HG02571 (cell line): ENCODE results near the gene COMMD10.

Experiments
- ATAC-seq: cut with Tn5 transposase; IDR thresholded peaks from one replicate; pipeline ENCODE4 v1.9.1; 2021; ENCODE audit warnings: mild to moderate bottlenecking, moderate library complexity; ENCODE audit not compliant: unreplicated experiment

Gene COMMD10

DNA sequence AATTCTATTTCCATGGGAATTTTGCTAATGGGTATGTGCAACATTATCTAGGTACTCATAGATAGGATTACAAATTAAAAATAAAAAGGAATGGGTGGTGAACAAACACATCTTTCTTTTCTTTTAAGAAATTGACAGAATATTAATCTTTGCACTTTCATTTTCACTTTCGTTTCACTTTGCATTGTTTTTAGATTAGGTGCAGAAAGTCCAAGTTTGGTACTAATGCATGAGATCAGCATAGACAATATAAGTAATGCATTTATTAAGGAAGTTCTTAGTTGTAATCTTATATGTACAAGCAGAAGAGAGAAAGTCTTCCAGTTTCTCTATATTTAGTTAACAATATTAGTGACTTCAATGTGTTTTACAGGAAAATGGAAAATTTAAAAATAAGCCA, 196.5 kb downstream of the COMMD10 start:
- ATAC-seq, result no peak

DNA sequence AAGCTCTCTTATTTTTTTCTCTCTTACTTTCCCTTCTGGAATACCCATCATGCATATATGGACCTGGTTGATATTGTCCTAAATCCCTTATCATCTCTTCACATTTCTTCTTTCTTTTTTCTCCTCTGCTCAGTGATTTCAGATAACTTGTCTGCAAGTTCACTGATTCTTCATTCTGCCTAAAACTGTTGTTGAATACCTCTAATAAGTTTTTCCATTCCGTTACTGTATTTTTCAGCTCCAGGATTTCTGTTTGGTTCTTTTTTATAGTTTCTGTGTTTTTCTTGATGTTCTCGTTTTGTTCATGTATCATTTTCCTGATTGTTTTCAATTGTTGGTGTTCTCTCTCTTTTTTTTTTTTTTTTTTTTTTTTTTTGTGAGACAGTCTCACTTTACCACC, 203.7 kb downstream of the COMMD10 start:
- ATAC-seq, result no peak

DNA sequence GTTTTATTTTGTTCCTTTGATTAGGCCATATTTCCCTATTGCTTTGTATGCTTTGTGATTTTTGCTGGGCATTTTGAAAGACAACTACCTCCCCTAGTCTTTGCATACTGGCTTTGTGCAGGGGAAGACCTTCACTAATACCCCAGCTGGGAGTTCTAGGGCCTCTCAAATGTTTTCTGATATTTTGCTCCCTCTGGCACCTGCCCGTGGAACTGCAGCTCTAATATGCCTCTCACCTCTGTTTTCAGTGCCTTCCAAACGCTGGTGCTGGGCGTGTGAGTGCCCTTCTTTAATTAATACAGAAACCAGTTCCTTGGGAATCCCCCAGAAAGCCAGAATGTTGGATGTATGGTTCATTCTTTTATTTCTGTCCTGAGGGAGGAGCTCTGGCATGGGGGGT, 204.5 kb downstream of the COMMD10 start:
- ATAC-seq, result no peak

DNA sequence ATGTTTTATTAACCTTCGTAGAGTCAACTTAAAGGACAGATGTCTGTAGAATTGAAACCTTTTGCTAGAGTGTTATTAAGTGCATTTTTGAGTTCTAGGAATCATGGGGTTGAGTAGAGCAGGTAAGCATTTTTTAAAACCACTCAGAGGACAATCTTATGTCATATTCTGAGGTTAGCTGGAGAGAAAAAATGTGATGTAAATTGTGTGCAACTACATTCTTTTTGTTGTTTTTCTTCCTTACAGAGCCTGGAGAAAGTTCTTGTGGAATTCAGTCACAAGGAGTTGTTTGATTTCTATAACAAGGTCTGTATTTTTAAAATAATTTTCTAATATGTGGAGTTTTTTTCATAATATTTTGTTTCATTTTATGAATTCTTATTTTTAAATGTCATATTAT, 206.4 kb downstream of the COMMD10 start:
- no peak for ATAC-seq

DNA sequence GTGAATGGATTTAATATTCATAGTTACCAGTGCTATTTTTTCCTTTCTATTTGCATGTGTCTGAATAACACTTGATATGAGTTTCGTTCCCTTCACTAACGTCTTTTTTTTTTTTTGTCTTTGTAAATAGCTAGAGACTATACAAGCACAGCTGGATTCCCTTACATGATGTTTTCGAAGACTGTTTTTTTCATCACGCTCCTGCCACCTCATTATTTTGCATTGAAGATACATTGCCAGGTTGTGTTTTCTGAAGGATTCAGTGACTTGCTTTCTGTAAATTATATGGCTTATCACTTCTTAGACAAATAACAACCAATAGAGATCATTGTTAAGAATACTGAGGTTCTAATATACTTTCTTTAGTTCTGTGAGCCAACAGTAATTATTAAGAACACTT, 207.5 kb downstream of the COMMD10 start:
- no peak for ATAC-seq

DNA sequence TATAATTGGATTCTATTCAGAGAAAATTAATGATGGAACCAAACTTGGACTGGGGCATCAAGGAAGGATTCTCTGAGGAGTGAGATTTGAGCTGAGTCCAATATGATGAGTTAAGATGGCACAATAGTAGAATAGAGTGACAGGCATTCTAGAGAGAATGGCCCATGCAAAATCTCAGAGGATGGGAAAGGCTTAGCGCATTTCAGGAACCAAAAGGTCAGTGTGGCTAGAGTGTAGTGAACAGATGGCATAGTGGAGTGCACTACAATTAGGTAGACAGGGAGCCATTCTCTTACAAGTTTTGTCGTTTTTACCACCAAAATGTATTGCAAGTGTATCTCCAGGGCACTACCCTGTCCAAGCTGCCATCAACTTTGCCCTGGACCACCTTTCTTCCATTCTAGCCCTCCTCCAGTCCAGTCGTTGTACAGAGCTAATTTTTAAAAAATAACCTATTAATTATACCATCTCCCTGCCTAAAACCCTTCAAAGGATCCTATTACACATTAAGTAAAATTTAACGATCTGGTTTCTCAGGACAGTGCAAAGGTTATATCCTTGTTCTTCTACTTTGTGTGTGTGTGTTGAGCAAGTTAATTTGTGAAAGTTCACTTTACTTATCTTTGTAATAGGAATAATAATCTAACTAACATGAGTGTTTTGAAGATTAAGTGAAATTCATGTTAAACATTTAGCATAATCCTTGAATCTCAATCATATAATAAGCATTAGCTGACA, 211.7 kb downstream of the COMMD10 start:
- no peak for ATAC-seq

DNA sequence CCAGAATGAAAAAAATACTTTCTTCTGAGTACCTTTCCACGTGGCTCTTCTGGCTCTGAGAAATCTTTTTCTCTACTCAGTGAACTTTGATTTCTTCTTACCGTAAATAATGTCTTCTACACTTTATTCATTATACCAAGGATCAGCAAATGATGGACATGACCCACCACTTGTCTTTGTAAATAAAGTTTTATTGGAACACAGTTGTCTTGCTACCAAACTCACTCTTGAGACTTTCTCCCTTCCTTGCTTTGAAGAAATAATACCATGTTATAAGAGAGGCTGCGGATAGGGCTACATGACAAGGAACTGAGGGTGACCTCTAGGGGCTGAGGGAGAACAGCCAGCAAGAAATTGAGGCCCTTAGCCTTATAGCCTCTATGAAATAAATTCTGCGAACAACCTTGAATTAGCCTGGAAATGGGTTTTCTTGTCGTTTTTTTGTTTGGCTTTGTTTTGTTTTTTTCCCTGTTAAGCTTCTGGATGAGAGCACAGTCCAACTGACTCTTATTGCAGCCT, 212.5 kb downstream of the COMMD10 start:
- no peak for ATAC-seq

DNA sequence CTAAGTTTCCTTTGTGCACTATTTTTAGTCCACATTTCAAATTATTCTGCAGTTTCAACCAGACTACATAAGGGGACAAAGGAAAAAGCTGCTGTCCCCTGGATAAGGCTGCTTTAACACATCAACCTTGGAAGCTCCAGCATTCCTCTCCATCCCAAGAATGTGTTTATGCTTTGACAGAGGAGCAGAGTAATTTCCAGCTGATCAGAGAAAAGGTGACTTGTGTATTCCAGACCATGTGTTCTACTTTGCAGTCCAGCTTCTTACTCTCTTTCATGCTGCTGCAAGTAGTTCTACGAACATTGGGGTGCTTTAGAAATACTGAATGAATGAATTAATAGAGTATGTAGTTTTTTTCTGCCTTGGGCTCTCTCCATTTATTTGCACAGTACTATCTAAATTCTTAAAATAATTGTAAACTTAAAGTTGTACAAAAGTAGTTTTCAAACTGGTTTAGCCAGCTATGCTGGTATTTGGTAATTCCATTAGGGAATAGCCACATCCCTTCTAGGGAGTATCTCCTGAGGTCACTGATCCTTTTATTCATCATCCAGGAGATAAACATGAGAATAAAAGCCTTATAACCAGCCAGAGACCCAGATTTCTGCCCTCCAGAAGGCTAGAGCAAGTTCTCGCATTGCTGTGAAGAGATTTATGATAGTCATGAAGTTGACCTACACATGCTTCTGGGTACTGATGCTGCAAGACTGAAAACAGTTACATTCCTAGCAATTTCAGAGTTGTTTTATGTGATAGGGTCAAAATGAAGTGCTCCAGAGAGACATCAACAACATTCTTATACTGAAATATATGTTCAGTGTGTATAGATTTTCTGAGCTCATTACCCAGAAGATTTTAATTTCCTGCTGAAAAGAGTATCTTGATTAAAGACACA, 215.2 kb downstream of the COMMD10 start:
- no peak for ATAC-seq

DNA sequence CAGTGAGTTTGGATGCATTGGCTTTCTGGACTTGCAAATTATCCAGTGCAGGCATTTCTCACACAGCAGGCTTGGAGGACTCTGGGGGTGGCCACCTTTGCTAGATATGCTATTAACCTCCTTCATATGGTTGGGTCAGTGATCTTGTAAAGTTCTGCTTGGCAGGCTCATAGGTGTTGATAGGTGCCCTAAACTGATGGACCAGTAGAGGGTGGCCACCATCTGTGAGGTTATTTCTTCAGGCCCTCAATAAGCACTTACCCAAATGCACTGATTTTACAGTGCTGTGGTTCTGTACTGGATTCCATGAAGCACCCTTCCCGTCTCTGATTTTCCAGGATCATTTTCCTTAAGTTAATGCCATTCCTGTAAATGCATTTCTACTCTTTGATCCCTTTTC, 216.3 kb downstream of the COMMD10 start:
- ATAC-seq, result no peak

DNA sequence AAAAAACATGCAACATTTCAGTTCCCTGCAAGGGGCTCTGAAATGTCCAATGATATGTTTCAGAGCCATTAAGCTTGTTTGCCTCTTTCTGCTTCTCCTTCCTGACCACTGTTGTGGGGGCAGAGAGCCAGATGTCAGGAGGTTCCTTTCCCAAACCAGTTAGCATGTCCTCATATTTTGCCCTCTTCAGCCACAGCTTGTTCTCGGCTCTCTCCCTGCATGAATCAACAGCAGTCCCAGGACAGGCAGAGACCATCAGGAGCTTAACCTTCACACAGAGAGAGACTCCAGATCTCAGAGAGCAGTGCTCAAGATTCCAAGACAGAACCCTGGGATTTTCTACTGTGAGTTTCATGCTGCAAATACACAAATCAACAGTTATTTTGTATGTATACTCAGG, 218.5 kb downstream of the COMMD10 start:
- no peak for ATAC-seq

DNA sequence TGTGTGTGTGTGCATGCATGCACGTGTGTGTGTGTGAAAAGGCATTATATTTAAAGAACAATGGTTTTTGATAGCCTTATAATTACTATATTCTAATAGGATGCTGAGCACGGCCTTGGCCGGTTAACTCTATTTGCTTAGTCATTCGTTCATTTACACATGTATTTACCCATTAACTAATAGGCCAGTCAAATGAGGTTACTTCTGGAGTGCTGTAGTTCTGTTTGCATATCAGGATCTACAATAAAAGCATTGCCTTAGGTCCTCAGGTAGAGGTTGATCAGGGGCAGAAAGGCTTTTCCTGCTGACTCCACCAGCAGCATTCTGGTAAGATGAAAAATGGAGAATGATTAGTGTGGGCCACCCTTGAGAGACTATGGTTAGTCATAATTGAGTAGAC, 219.0 kb downstream of the COMMD10 start:
- ATAC-seq, result no peak

DNA sequence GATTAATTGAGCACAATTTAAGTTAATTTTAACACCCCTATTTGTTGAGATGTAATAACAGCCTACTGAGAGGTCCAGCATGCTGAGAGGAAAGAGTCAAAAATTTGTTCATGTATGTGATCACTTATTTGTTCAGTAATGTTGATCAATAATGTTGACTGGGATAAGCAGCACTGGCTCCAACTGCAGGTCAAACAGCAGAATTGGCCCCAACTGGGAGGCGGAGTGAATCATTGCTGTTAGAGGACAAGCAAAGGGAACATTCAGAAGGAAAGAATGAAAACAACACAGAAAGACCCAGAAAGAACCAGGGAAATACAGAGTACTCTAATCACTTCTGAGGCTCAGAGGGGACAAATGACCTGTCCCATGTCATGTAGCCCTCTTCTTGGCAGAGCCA, 221.1 kb downstream of the COMMD10 start:
- no peak for ATAC-seq

DNA sequence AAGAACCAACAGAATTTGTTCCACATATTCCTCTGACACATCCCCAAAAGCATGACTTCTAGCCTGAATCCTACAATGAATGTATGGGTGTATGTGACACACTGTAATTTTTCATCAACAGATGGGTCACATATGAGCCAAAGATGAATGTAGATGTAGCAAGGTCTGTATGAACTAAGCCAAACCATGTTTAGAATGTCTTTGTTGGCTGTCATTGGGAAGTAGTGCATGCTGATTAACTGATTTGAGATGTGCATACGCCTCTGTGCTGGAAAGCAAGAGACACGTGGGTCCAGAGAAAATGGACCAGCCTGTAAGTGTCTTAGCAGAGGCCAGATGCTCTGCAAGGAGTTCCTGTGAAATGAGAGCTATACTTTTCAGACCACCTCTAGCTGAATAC, 222.0 kb downstream of the COMMD10 start:
- ATAC-seq, result no peak

DNA sequence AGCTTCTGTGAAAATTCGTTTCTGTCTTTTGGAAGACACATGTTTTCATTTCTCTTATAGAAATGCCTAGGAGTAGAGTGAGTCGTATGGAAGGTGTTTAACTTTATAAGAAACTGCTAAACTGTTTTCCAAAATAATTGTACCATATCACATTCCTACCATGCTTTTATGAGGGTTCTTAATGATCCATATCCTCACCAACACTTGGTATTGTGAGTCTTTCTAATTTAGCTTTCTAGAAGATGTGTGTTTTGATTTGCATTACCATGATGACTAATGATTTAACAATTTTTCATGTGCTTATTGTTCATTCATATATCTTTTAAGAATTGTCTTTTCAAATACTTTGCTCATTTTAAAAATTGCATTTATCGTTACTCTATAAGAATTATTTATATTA, 223.6 kb downstream of the COMMD10 start:
- no peak for ATAC-seq

DNA sequence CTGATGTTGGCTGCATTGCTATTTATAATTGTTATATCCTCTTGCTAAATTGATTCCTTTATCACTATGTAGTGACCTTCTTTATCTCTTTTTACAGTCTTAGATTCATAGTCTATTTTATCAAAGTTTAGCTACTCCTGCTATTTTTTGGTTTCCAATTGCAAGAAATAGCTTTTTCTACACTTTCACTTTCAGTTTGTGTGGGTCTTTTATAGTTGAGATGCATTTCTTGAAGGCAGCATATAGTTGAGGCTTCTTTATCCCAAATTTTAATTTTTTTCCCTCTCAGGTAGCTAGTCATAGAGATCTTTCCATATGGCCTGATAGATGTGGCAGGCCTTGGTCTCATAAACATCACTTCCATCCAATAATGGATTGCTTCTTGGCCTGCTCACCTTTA, 228.5 kb downstream of the COMMD10 start:
- no peak for ATAC-seq

DNA sequence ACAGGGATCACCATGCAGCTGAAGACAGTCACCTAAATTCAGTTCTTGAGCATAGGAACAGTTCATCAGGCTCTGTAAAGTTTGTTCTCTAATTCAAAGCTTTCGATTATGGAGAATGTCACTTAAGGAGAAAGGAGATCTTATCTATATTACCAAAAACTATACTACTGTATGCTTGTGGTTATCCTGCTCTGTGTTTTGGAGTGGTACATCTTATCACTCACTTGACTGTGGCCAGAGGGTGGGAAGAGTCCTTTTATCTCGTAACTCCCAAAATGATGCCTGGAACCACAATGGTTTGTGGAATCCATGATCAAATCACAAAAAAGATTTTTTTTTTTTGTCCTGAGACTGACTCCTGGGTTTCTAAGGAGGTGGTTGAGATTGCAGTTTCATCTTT, 230.7 kb downstream of the COMMD10 start:
- no peak for ATAC-seq

DNA sequence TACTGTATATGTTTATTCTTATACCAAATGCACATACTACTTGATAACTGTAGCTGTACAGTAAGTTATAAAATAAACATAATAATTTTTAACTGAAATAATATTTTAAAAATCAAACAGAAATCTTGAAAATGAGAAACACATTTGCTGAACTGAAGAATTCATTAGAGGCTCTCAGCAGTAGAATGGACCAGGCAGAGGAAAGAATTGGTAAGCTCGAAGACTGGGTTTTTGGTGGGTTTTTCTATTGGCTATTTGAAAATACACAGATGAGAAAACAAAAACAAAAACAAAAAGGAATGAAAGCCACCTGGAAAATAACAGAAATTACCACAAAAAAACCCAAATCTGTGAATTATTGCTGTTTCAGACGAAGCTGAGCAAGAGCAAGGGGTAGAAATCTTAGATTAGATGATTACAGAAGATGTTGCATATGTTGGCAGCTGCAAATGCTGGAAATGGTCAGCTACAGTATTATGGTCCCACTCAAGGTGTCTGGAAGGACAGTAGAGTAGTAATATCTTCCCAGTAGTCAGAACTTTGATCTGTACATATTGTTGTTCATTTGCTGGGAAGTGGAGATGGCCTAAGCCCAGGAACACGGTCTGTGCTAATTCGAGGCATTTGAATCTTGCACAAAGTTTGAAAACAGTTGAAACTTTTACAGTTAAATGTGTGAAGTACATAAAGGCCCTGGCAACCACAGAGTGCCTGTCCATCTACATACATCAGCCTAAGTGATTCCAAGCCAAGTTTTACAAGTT, 233.4 kb downstream of the COMMD10 start:
- no peak for ATAC-seq

DNA sequence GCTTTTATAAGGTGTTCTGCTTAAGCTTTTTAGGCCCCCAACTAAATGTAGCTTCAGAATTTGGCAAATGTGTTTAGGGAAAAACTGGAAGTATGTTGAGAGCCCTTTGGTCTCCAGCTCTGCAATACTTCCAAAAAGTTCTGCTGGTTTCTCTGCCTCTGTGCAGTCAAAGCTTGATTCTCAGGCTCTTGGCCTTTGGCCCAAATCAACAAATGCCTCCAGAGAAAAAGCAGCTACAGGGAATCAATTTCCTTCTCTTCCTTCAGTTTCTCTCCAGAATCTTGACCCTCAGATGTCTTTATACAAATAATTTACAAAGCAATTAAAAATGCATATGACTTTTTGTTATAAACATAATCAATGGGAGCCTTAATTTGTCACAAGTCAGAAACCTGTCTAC, 235.7 kb downstream of the COMMD10 start:
- no peak for ATAC-seq

DNA sequence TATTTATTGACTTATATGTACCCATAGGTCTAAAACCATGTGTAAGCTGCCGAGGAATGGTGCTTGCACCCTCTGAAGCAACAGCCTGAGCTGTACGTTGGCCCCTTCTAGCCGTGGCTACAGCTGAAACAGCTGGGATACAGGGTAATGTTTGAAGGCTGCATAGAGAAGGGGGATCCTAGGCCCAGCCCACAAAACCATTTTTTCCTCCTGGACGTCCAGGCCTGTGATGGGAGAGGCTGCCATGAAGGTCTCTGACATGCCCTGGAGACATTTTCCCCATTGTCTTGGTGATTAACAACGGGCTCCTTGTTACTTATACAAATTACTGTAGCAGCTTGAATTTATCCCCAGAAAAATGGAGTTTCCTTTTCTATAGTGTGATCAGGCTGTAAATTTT, 244.7 kb downstream of the COMMD10 start:
- no peak for ATAC-seq

DNA sequence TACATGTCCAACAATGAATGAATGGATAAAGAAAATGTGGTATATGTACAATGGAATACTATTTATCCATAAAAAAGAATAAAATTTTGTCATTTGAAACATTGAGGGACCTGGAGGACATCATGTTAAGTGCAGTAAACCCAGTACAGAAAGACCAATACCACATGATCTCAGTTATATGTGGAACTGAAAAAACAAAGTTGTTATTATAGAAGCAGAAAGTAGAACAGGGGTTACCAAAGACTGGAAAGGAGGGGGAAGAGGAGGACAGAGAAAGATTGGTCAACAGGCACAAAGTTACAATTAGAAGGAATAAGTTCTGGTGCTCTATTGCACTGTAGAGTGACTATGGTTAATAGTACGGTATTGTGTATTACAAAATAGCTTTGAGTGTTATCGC, 256.0 kb downstream of the COMMD10 start:
- ATAC-seq, result peak; percentile 54
